ENCODE results near the gene AP1B1.
"Not testable (repeated sequence)": the region's sequence is repeated elsewhere in the genome, so short reads cannot be mapped to it uniquely, and the experiment has no call there.

AP1B1 gene

DNA sequence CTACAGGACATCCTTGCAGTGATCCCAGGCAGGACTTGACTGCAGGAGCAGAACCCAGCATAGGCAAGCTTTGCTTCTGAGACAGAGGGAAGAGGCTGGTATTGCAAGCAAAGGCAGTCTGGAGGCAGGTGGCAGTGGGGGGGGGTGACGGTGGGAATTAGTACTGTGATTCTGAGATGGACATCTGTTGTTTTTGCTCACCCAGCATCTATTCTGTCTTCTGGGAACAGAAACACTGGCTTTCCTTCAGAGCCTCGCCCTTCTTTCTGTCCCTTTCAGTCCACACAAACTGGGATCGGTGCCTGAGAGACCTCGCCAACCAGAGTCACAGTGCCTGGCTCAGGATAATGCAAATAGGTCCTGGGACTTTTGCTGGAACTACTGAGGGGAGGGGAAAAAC lies 41.7 kb downstream of the AP1B1 start:
- peak; percentile 58 to 69 for DNase-seq

DNA sequence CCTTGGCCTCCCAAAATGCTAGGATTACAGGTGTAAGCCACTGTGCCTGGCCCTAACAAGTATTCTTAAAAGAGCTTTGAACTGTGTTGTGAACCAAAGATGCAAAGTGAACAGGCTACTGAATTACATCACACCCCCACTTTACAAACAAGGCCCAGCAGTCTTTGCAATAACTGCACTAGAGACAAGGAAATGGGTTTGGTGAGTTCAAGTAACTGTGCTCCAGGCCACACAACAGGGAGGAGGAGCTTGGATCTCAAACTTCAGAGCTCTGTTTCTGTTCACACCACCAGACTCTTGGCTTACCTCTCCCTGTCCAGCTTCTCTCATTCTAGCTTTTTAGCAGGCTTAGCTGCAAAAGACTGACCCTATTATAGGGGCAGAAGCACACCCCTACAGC lies 42.4 kb downstream of the AP1B1 start:
- peak in 1 of 2 donors; percentile 47 for DNase-seq

DNA sequence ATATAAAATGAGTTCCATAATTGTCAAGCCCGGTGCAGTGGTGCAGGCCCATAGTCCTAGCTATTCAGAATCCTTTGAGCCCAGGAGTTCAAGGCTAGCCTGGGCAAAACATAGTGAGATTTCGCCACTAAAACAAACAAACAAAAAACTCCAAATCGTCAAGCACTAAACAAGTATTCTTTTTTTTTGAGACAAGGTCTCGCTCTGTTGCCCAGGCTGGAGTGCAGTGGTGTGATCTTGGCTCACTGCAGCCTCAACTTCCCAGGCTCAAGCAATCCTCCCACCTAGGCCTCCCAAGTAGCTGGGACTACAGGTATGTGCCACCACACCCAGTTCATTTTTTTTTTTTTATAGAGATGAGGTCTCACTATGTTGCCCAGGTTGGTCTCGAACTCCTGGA lies 43.5 kb downstream of the AP1B1 start:
- not testable (repeated sequence) for DNase-seq

DNA sequence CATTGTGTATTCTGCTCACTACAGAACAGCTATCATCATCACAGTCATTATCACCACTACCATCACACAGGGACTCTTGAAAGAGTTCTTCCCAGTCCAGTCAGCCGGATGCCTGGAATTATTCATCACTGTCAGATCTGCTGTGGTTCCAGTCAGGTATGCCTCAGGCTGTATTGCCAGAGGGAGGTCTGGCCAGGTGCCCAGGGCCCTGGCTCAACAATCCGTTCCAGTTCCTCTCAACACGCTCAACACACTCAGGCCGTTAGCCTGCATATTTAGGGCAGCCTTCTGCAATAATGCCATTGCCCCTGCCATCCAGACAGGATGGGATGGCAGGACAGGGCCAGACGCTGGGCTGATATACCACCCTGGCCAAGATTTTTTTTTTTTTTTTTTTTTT lies 44.2 kb downstream of the AP1B1 start:
- DNase-seq: no peak

DNA sequence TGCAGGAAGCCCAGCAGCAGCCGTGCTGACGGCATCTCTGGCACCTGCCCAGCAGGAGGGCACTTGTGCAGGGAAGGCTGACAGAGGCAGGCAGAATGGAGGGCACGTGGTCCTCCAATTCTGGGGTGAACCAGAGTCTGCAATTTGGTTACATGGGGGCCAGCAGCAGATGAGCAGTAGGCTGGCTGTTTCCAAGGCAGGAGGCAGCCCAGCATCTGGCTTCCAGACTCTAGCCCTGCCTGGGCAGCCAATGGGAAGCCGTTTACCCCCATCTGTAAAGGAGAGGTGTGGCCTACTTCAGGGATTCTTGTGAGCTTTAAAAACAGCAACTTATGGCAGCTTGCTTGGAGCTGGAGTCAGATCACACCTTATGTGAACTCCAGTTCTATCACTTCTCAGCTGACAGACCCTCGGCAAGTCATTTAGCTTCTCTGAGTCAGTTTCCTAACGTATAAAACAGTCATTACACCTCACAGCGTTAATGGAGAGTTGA lies 45.0 kb downstream of the AP1B1 start:
- DNase-seq: peak; percentile 22 to 46

DNA sequence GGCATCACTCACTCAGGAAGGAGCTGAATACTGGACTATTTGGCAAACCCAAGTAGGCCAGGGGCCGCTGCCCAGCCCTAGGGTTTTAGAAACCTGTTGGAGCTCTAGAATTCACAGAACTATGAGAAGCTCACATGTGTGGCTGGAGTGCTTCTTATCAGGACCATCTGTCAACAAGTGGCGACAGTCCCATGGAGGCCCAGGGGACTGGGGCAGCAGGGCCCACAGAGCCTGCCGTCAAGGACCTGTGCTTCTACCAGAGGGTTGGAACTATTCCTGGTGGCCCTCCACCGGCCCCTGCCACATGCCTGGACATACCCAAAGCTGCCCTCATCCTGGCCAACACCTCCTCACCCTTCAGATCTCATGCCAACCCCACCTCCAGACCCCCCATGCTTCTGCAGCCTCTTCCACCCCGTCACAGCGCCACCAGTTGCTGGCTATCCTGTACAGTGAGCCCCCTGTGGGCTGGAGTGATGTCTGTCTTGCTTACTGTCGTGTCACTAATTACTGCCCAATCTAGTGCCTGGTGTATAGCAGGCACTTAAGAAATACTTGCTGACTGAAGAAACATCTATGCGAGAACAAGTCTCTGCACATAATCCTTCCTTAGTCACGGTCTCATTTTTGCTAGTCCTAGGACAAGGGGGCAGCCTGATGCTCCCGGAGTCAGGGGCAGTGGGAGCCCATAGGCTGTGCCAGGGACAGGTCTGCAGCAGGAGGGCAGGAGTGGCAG lies 45.6 kb downstream of the AP1B1 start:
- DNase-seq: no peak

DNA sequence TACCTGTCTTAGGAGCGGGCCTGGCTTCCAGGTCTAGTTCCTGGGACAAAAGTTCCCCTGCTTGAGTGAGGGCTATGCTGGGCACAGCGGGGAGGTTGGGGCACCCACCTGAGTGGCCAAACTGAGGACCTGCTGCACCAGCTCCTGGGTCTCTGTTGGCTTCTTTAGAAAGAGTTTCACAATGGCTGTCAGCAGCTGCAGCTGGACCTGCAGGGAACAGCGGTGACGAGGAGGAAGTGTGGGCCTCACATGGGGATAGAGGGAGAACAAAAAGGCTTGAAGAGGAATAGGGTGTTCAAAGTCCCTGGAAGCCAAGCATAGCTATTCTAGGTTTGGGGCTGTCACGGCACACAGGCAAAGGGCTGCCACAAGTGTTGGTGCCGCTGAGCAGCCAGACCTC lies 46.2 kb downstream of the AP1B1 start:
- no peak for DNase-seq

DNA sequence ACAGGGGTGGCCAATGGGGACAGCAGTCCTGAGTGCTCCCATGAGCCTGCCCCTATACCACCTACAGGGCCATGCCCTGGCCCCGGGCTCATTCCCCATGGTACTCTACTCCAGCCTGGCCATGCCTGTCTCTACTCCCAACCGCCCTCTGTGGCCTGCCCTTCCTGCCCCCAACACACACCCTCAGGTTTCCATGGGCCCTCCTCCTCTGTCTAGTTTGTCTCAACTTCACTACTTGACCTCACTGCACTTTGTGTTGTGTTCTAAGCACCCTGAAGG lies 46.6 kb downstream of the AP1B1 start:
- DNase-seq: no peak

DNA sequence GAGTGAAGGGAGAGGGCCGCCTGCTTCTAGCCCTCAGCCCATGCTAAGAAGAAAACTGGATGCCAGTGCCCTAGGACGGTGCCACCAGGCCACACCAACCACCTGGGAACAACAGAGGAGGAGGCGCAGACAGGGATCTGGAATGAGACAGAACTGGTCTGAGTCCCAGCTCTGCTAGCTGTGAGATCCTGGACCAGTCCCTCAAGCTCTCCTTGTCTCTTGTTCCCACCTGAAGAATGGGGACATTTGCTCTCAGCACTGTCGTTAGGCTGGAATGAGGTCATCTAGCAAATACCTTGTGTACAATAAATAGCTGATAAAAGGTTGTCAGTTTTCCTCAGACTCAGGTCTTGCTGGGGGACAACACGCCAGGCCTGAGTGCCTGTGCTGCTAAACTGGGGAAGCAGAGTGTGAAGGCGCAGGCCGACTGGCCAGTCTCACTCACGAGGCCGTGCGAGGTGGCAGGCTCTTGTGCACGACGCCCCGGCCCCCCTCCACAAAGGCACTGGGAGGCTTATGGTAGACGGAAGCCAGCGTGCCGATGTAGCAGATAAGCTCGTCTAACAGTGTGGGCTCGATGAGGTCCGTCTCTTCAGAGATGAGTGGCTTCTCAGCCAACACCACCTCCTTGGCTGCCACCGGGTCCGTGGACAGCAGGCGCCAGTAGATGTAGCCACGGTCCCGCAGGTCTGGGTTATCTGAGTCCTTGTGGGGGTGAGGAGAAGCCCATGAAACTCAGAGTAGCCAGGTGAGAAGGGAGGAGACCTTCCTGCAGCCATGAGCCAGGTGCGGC lies 47.1 kb downstream of the AP1B1 start:
- DNase-seq: no peak

DNA sequence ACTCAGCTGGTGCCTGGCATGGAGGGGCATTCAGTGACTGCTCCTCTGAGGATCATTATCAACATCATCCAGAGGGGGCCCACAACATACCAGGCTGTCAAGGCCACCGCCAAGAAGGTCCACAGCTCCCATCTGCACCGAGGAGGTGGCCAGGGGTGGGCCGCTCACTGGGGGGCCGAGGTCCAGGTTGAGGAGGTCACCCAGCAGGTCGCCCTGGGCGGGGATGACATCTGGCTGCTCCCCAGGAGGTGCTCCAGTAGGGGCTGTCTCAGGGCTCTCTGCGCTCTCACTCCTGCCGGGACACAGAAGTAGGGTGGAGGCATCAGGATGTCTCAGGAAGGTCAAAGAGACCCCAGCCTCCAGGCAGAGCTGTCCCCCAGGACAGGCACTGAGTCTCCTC lies 47.8 kb downstream of the AP1B1 start:
- no peak for DNase-seq

DNA sequence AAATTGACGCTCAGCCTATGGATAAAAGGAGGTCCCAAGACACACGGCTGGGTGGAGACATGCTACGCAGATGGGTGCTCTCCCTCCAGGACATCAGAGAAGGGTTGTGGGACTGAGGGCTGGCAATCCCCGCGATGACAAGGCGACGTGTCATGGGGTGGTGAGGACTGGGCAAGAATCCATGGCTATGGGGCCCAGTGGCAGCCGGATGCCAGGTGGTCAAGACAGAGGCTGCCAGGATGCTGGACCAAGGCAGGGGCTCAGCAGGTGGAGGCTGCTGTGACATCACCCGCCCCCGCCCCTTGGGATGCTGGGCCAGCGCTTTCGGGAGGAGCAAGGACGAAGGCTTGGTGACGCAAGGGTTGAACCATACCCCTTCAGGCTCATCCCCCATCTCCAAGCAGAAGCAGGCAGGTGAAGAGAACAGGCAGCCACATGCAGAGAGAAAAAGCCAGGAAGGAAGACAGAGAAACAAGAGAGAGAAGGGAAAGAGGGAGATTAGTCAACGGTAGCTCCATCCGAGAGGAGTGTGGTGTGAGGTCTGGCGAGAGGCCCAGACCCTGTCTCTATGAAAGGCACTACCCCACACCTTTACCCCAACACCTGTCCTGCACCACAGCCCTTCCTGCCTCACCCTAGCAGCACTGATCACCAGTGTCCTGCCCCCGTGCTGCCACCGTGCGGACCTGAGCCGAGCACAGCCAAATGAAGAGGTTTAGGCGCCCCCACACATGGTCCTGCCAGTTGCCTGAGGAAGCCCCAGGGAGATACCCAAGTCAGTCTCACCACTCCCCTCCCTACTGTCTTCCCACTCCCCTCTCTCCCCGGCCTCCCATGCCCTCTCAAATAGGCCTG lies 48.8 kb downstream of the AP1B1 start:
- DNase-seq: no peak

DNA sequence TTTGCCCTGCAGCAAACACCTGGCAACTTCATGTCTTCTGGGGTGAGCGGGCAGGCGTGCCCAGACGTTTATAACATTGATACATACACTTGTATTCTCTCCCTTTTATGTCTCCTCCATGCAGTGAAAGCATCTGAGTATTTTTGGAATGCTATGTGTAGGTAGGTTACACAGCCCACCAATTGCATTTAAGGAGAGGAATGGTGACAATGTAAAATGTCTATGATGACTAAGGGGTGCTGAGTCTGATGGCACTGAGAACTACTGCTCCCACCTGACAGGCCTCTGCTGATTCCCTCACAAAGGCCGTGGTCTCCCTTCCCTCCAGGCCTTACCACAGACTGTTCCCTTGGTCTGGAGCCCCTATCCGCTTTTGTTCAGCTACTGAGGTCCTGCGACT lies 50.0 kb downstream of the AP1B1 start:
- no peak for DNase-seq

DNA sequence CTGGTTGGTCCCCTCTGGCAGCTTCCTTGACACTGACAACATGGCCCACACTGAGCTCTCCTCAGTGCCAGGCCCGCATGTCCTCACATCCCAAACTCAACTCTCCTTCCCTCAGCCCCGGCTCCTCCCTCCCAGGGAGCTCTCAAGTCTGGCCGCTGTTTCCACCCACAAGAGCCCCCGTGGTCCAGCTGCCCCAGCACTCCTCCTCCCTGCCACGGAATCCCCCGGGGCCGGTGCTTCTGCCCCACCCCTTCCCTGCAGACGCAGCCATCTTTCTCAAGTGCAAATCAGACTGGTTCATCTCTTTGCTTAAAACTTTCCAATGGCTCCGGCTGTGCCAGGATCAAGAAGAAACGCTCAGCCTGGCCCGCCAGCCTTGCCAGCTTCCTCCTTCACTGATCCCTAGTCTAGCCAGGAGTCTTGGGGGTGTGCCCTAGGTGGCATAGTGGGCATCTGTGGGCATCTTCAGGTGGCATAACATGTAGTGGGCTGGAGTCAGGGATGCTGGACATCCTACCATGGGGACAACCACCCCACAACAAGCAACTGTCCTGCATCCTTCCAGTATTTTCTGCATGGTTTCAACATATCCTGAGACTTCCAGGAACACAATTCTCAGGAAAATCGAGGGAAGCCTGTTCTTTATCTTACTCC lies 50.6 kb downstream of the AP1B1 start:
- no peak for DNase-seq

DNA sequence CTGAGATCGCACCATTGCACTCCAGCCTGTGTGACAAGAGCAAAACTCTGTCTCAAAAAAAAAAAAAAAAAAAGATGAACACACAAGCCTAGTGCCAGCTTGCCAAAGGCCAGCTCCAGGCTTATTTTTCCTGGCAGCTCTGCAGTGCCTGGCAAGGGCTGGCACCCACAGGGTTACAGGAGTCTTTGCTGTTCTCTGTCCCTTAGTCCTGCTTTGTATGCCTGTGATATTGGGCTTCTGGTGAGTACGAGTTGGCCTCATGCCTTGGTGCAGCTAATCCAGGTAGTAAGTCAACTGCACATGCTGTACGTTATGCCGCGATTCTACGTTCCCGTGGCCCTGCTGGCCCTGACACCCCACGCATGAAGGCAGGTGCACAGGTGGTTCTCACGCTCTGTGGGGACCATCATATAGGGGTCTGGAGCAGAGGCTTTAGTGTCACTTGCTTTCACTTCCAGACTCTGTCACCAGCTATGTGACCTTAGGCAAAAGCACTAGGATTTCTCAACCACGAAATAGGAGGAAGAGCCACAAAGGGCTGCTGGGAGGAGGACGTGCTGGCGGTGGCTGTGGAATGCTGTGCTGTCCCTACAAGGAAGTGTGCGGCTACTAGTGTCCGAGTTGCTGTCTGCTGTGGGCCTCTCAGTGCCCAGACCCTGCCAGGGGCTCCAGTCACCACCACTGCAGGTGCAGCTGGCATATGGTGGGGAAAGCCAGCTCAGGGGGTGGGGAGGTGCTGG lies 51.4 kb downstream of the AP1B1 start:
- DNase-seq: no peak

DNA sequence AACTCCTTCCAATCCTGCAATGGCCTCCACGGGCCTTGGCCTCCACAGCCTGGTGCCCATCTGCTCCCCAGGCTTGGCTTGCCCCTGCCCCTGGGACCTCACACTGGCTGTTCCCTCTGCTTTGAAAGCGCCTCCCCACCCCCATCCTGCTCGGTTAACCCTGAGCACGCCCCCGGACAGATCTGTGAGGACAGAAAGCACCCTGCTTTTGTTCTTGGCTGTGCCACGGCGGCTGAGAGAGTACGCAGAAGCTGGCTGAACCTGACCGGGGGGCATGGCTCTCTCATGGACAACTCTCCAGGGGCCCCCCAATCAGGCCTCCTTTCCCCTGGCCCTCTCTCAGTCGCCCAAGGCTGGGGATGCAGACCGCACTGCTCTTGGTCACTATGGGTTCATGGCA lies 52.7 kb downstream of the AP1B1 start:
- no peak for DNase-seq

DNA sequence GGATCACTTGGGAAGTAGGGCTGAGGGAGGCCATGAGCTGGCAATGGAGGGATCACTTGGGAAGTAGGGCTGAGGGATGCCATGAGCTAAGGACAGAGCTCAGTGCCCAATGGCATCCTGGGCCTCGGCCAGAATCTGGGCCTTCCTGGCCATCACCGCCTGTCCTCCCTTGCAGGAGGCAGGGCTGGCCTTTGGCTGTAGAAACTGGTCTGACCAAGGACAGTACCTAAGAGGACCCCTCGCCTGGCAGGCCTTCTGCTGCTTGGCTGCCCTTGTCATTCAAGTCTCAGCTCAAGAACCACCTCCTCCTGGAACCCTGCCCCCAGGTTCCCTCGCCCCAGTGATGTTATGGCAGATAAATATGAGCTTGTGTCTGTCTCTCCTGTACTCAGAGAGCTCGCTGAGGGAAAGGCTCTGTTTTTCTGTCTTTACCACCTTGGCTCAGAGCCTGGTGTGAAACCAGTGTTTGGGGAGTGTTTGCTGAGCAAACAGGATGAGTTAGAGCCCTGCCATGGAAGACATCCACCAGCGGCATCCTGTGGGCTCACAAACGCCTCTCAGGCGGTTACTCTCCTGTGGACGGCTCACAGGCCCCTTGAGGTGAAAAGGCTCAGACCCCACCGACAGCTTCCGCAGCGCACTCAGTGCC lies 53.5 kb downstream of the AP1B1 start:
- no peak for DNase-seq

DNA sequence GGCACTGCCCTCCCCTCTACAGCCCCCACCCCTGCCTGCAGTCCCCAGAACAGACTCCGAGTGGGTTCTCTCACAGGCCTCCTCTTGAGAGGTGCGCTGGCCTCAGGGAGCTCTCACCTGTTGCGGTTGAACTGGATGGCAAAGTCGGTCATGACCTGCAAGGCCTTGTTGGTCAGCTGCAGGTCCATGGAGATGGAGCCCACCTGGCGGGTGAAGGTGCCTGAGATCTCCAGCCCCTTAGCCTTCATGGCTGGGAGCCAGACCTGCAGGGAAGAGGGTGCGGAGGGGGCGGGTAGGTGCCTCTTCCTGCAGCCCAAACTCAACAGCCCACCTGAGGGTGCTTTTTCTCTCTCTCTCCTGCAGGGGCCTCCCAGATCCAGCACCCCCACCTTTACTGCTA lies 54.2 kb downstream of the AP1B1 start:
- DNase-seq: no peak

DNA sequence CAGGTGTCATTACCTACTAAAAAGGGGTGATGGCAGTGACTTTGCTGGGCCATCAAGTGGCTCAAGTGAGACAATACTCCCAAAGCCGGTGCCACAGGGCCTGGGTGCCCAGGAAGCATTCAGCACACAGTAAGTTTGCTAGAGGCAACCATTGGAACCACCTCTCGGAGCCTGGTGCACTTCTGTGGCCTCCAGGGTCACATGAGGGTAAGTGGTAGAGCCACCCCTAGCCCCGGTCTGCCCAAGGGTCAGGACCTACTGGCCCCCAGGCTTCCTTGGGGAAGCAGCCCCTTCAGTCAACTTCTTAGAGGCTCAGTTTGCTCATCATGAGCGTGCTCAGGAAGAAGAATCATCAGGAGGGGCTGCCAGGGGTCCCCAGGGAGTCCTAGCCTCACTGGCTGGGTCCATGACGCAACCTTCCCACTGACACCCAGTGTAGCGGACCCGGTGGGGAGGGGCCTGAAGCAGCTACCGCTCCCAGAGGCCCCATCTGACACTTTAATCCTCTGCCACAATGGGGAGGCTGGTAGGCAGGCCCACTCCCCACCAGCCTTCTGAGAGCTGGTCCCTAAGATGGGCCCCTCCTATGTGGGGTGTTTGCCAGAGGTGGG lies 55.4 kb downstream of the AP1B1 start:
- DNase-seq: no peak

DNA sequence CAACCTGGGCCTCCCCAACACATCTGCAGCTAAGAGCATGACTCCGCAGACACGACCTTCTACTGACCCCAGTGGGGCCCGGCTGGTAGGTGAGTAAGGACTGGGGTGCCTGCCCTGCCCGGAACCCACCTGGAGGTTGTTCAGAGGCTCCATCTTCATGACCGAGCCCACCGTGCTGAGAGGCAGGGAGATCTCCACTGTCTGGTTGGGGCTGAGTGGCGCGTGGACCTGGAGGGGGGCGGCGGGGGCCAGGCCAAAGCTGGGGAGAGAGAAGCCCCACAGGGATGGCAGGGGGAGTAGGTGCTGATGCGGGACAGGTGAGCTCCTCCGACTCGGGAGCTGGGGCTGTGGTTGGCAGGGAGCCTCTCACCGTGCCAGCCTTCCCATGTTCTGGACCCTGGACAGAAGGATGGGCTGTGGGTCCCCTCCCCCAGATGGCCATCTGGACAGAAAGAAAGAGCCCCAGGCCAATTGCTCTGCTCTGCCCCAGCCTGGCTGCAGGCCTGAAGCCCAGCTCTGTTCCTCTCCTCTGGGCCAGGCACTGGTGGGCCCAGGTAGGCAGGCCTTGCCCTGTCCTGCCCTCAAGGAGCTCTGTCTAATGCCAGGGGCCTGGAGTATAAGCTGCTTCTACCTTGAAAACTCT lies 56.6 kb downstream of the AP1B1 start:
- DNase-seq: no peak

DNA sequence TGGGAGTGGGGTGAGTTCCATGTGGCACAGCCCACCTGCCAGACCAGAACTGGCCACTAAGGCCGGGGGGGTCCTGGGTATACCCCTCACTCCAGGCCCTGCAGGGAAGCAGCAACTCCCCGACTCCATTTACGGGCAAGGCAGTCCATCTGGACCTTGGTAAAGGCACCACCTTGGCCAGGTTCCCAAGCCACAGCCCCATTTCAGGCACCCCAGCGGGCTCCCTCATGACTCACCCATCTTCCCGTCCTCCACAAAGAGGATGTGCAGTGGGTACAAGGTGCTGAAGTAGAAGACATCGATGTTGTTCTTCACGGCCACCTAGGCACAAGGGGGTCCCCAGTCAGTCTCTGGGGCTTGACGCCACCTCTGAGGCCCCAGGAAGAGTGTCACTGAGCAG lies 57.2 kb downstream of the AP1B1 start:
- DNase-seq: no peak

DNA sequence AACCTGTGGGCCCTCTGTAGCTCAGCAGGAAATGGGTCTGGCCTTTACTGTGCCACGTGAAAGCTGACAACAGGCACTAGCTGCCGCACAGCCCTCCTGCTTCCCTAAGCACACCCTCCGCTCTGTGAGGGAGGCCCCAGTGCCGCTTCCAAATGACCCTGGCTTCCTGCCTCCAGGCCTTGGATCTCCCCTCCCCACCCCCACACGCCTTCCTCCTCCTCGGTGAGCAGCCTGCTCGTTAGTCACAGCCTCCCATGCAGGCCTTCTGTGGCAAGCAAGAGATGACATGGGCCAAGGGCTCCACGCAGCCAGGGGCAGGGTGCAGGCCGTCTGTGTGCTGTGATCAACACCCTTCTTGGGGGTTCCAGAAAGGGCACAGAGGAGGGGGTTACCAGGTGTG lies 57.6 kb downstream of the AP1B1 start:
- DNase-seq: no peak

Data from hippocampal formation (tissue), 2 donors.